HG02623 (cell line): ENCODE results near the gene LMO7.

ENCODE experiments used
- ATAC-seq: cut with Tn5 transposase; IDR thresholded peaks from one replicate; pipeline ENCODE4 v1.9.1; 2021; ENCODE audit warnings: moderate library complexity; ENCODE audit not compliant: unreplicated experiment

Gene LMO7

DNA sequence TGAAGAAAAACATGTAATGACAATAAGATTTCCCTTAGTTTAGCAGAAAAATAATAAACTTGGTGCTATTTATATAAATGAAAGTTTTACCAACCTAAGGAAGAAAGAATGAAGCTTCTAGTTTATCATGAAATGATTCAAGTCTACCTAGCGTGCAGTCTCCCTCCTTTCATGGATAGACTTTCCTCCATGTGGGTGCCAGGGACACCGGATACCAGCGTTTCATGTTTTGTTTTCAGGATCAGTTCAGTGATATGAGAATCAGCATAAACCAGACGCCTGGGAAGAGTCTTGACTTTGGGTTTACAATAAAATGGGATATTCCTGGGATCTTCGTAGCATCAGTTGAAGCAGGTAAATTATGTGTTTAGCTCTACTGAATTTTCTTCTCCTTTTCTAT lies 196.7 kb downstream of the LMO7 start:
- no peak for ATAC-seq

DNA sequence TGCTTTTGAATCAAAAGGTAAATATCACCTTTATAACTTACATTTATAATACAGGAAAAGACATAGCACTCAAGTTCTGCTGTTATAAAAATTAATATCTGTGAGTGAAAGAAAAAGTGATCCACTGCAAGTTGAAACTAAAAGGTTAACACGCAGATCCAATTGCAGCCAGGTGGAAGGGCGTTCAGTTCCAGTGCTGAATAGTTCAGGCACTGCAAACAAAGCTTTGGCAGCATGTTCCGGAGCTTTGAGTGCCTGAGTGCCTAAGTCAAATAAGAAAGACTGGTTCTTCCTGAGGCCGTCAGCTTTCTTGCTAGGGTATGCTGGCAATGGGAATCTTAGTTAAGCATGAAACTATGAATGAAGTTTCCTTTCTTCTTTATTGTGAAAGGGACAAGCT lies 200.3 kb downstream of the LMO7 start:
- no peak for ATAC-seq

DNA sequence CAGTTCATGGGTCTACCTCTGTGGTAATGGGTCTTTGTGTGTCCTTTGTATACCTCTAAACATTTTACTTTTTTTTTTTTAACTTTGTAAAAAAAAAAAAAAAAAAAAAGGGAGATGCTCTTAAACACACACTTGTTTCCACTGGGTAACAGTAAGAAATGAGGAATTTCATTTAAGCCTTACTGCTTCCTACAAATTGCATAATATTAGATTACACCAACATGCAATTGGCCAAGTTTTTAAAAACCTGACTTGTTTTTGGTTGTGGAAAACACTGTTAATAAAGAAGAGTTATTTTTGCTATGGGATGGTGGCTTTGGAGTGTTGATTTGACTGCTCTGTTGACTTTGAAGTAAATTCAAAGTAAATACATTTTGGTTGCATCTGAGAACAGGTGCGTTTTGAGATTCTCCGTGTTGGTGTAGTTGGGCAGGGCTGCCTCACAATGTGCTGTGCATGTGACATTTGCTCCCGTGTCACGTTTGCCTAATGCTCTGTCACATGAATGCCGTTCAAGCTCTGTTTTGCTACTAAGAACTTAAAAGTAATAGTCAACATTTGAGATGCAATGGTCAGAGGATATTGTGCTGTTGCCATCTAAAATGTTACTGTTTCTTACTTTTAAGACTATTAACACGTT lies 202.4 kb downstream of the LMO7 start:
- ATAC-seq: no peak

DNA sequence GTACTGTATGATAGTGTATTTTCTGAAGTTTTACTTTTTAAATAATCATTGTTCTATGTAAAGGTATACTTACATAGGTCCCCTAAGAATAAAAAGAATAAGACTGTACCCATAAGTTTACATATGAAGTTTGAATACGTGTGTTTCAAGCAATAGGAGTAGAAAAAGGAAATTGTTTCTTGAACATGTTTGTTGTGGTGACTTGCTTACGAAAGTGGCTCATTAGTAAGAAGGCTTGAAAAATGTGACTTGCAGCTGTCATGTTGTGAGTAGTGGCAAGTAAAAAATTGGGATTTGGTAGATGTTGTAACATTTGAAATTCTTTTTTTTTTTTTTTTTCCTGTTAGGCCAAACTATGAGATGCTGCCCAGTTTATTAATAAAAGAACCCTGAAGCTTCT lies 203.3 kb downstream of the LMO7 start:
- ATAC-seq: no peak

DNA sequence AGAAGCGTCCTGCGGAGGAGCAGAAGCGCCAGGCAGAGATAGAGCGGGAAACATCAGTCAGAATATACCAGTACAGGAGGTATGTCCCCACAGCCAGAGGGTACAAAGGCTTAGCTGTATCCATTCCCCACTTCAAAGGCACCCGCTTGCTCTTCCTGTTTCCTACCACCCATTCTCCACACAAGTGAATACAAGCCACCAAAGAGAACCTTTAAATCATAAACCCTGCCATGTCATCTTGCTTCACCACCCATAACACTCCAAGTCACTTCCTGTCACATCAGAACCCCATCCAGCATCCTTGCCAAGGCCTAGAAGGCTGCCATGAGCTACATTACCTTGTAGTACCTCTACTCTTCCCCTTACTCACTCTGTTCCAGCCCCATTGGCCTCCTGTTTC lies 205.8 kb downstream of the LMO7 start:
- ATAC-seq: no peak

DNA sequence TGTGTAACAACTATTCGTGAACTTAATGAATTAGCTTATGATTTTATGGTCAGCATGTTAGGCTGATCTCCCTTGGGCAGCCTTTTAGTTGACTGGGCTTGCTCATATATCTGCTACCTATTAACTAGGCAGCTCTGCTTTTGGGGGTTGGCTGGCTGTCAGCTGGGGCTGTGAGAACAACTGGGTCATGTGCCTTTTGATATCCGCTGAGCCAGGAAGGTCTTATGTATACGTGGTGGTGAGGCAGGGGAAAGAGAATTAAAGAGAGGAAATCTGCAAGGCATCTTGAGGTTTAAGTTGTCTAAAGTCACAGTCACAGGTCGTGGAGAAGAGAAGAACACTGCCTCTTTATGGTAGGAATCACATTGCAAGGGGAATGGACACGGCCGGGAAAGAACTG lies 206.9 kb downstream of the LMO7 start:
- ATAC-seq: no peak

DNA sequence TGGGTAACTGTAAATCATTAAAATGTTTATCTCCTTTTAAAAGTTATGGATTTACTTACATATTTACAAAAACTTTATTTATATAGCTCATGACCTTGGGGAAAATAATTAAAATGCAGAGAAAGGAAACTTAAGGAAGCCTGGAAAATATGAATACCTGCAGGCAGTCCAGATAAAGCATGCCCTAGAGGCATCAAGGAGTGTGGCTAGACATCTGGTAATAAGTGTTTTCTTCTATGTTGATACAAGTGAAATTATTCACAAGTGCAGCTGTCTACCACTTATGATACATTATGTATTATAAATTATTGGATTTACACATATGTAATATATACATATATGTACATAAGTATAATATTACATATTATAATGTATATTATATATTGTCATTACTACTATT lies 207.9 kb downstream of the LMO7 start:
- ATAC-seq: no peak

DNA sequence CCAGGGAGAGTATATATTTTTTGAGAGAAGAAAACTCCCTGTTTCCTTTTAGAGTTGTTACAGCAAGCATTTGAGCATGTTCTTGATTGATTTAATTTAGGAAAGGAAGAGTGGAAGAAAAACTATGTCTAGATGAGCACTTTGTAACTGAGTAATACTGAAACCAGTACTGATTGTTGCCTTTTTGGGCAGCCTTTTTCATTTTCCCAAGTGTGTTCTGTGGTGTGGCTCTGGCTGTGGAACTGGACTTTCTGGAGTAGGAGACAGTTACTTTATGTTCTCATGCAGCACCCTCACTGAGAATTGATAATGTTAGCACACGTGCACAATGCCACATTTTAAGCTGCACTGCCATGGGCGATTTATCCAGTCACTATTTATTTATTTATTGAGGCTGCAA lies 211.5 kb downstream of the LMO7 start:
- no peak for ATAC-seq

DNA sequence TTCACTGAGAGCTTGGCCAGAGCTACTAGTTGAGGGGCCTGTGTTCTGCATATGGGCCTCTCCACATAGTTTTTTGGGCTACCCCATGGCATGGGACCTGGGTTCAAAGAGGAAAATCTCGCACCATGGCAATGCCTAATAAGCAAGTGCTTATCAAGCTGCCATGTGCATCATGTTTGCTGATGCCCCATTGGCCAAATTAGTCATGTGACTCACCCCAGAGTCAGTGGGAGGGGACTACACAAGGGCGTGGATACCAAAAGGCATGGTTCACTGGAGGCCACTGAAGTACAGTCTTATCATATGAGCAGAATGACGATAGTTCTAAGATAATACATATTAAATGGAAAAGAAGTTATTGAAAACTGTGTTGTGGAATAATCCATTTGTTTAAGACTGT lies 214.8 kb downstream of the LMO7 start:
- ATAC-seq: no peak

DNA sequence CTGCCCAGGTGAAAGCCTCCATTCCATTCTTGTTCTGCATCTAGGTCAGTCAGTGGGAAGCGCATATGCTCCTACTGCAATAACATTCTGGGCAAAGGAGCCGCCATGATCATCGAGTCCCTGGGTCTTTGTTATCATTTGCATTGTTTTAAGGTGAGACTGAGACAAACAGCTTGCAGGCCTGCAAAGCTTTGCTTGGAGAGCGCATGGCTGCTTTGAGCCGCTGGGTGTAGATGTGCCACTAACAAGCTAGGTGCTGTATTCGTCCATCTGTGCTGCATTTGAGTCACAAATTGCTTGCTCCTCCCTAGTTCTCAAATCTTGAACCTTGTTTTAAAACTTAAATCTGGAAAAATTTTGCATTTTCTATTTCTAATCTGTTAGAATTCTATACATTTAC lies 219.1 kb downstream of the LMO7 start:
- ATAC-seq: no peak

DNA sequence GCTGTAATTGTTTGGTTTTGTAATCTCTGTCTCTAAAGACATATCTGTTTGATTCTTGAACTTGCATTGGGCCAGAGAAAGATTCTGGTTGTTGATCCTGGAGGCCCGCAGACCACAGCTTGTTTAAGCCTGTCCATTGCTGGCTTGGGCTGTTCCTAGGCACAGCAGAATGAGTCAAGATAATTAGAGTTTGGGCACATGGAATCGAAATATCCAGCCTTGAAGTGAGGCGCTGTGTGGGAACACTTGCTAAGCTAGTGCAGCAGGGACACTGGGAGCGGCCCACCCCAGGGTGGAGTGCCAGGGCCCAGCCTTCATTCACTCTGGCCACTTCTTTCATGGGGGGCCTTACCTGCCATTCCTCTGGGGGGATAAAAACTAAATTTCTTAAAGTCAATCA lies 219.7 kb downstream of the LMO7 start:
- ATAC-seq: no peak

DNA sequence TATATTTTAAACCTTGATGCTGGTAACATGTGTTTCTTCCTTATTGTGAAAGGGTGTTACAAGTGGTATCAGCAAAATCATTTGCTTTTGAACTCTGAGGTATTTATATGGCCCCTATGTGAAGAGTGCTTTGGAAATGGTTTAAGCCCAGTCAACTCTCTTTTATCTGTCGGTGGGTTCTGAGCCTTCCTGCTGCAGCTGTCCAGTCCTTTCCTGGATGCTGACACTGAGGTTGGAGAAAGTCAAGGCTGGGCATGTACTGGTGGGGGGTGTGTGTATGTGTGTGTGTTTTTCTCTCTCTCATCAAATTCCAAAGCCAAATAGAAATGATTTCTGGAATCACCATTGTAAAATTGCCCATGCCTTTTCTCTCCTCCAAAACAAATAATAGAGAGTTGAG lies 221.2 kb downstream of the LMO7 start:
- no peak for ATAC-seq

DNA sequence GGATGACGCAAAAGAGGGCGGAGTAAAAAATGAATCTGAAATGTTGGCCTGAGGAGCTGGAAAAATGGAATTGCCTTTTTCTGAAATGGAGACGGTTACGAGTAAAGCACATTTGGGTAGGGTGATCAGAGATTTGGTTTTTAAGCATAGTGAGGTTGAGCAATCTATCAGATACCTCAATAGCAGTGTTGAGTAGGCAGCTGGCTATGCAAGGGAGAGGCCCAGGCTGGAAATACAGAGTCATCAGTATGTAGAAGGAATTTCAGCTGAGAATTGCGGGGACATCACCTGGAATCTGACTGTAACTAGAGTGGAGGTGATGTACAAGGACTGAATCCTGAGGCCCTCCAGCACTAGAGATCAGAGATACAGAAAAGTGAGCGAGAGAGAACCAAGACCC lies 224.8 kb downstream of the LMO7 start:
- no peak for ATAC-seq

DNA sequence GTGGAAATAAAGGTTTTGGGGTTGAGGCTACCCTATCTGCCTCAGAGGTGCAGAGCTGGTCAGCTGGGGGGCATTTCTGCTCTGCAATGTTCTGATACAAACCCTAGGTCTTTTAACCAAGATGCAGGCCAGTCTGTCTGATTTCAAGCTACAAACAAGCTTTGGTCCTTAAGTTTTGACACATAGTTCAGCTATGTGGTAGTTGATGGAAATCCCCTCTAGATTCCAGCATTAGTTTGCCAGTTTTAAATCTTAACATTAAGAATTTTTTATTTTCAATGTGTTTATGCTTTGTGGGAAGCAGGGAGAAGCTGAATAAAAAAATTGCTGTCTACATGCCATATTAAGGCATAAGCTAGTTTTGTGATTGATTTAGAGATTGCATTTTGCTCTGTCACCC lies 225.7 kb downstream of the LMO7 start:
- ATAC-seq: no peak

DNA sequence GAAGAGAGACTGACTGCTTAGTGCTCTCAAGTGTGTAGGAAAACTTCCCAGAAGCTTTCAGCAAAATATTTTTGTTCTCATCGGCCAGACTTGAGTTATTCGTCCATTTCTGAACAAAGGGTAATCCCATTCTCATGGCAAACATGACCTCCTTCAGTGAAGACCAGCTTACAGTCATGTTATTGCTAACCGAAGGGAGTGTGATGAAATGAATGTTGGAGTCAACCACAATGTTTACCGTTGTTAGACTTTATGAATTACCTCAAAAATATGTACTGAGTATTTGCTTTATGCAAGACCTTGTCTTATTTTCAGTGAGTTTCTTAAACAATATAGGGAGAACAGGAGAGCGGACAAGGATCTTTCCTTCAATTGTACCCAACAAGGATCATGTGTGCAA lies 228.6 kb downstream of the LMO7 start:
- ATAC-seq: no peak

DNA sequence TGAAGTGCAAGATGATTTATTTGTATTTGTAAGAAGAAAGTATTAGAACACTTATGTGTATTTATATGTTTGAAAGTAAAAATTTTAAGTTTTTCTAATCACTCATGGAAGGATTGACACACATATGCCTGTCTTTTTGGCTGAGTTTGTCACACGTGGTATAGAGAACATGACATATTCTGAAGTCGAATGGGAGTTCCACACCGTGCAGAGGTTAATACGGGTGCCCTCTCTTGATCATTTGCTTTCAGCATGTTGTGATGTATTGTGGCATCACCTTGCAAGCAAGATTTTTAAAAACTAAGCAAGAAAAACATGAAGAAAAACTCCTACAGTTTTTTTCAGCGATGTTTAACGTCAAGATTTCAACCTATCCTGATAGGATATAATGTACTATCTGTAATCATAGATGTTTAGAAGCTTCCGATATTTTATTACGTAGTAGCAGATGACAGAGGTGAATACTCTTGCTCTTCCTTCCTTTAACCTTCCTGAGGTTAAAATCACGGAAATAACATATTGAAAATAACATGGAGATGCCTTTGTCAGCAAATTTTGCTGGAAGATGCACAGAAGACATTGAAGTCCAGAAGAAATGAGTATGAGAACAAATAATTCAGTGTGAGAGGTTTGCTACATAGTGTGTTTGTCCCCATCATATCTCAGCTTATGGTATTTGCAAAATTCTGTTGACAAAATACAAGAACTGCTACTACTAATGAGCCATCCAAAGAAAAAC lies 231.4 kb downstream of the LMO7 start:
- ATAC-seq: no peak

DNA sequence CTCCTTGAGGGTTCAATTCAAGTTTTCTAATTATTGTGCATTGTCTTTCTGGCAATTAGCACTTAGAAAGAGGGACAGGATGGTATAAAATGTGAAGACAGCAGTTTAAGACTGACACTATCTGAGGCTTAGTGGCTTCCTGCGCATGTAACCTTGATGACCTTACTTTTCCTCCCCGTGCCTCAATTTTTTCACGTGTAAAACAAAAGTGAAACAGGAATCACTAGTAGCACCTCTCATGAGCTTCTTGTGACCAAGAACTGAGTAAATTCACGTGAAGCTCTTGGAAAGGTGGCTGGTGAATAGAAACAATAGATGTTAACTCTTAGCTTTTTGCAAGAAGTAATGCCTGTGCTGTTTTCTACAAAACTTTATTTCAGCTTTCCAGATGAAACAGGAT lies 233.9 kb downstream of the LMO7 start:
- no peak for ATAC-seq

DNA sequence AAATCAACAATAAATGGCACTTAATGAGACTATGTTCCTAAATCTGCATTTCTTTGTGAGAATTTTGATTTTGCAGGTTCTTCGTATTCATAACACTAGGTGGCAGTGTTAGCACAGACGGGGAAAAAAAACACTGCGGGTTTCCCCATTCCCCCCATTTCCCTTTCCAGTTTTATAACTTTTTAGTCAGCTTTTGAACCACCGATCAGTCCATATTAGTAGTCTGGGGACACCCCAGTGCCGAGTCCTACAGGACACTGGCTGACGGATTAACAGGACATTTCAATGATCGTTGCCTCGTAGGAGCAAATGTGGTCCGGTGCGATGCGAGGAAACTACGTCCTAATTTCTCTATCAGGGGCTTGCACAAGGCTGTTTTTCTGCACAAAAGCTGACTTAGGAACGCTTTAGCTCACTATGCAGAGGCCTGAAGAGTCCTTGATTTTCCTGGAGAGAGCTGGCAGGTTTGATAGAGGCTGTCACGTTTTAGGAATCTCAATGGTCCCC lies 234.3 kb downstream of the LMO7 start:
- ATAC-seq: no peak

DNA sequence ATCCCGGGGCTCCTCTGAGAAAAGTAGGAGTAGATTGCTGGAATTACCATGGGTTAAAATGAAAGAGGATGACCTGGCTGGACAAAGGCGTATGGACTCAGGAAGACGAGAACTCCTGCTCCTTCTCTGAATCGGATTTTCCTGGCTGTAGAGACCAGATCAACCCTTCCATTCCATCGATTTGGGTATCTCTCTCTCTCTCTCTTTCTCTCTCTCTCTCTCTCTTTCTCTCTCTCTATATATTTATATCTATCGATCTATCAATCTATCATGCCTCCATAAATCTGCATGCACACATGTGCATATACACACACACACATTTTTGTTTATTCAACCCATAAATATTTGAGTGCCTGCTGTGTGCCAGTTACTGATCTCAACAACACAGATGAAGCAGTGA lies 234.9 kb downstream of the LMO7 start:
- ATAC-seq: no peak

DNA sequence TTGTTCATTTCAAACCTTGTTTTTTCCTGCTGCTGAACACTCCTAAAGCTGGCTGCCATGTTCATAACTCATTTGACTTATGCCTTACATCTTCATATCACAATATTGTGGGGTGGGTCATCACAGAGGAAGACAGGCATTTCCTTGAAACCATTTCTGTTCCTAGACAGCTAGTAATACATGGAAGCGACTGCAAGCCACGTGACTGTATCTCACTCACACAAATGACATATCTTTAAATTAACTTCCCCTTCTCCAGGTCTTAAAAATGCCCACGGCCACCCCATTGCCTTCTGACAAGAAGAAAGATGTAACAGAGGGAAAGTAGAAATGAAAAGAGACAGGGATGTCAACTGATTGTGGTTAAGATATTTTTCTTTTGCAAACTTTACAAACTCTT lies 236.8 kb downstream of the LMO7 start:
- no peak for ATAC-seq

DNA sequence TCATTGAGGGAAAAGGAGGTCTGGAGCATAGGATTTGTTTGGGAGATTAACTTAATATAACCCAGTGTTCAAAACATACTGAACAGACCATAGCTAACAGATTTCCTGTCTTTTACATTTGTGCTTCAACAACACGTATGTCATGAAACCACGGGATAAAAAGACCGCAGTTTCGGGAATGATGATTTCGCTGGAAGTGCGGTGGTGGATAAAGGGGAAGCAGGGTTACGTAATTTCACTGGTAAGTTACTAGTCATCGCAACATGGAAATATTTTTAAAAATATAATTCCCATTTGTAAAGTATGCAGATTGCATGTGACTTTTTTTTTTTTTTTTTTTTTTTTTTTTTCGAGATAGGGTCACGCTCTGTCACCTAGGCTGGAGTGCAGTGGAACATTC lies 237.4 kb downstream of the LMO7 start:
- no peak for ATAC-seq

DNA sequence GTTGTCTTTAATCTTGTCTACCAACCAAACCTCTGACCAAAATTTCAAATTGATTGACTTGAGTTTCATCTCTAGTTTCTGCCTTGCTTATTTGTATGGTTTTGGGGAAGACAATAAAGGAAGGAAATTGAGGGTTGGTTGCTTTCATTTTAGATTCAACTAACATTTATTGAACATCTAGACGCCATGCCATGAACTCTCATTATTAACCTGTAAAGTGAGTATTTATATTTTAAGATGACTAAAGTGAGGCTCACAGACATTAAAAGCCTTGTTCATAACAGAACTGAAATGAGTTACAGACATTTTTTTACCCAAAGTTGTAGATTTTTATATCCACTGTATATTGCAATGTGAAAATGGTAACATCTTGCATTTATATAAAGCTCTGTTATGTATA lies 239.3 kb downstream of the LMO7 start:
- no peak for ATAC-seq
